K562 (cell line): ENCODE measurements around the gene ZBTB20. TPM values are rescaled to one million over a fixed set of nuclear protein-coding genes. Genes with fewer than 3 reads are reported as not detected.

ENCODE experiments used
- ATAC-seq: fragments of 200-7000 bp; cut with Tn5 transposase; 3 replicates; pipeline ENCODE4 v1.9.1; 2020; ENCODE audit warnings: moderate library complexity
- BruUV-seq: library from RNA; stranded (reverse); fragments of 400-500 nt; replicated peaks from 2 replicates; lab custom pipeline; 2021; lab: Mats Ljungman, UMichigan
- CTCF ChIA-PET: fragments of 300-600 bp; formaldehyde crosslinking; extraction: SDS; loops from one replicate; lab custom pipeline; 2021; ENCODE audit warnings: low intra/inter-chr PET ratio; lab: Yijun Ruan, JAX
- POLR2A ChIA-PET: fragments of 300-600, 350-650 bp; sonication (Branson Sonifier 250); formaldehyde crosslinking; extraction: SDS; loops from one replicate; lab custom pipeline; 2021; ENCODE audit warnings: antibody characterized with exemption, inconsistent platforms; lab: Yijun Ruan, JAX
- DNase-seq, 4 experiments: peaks; one replicate each; pipeline versions ENCODE4 v3.0.0 to v3.0.0-alpha.2; 2011 to 2018; ENCODE audit warnings: low spot score in 3 of 4, mixed read lengths in 3 of 4; ENCODE audit errors: extremely low read depth in 1 of 4
- FAIRE-seq: peaks from 2 replicates; lab custom pipeline; 2011; peaks lifted over from hg19 to GRCh38; lab: Jason Lieb, UNC
- H2AFZ ChIP-seq: 2 replicates; pipeline ENCODE4 v1.6.0; 2011; ENCODE audit warnings: low read depth, low read length, control low read depth, inconsistent platforms
- H3K27ac ChIP-seq: fragments of 200-600 bp; 3 replicates; pipeline ENCODE4 v1.8.0; 2011; ENCODE audit warnings: low read depth, mild to moderate bottlenecking, control low read depth, inconsistent platforms, low read length, moderate library complexity, mixed read lengths; ENCODE audit errors: extremely low read depth
- H3K27me3 ChIP-seq, 2 experiments: fragments of 300-600 bp in 1 of 2; 2 replicates in 1 of 2; 3 replicates in 1 of 2; pipeline versions ENCODE4 v1.6.0 to v1.8.0; 2011; ENCODE audit warnings: inconsistent platforms in 2 of 2, low read length in 2 of 2, mild to moderate bottlenecking in 1 of 2, mixed read lengths in 1 of 2, moderate library complexity in 1 of 2; ENCODE audit not compliant: control insufficient read depth in 2 of 2, insufficient read depth in 2 of 2
- H3K36me3 ChIP-seq: fragments of 300-600 bp; 3 replicates; pipeline ENCODE4 v1.8.0; 2011; ENCODE audit warnings: mild to moderate bottlenecking, low read length, inconsistent platforms; ENCODE audit not compliant: control insufficient read depth, insufficient read depth
- H3K4me1 ChIP-seq, 2 experiments: fragments of 200-600 bp in 1 of 2; replicated peaks in 1 of 2; 2 replicates in 1 of 2; 3 replicates in 1 of 2; pipeline versions ENCODE4 v1.5.1 to v1.8.0; 2011; ENCODE audit warnings: inconsistent platforms in 2 of 2, low read length in 2 of 2, mild to moderate bottlenecking in 1 of 2, mixed read lengths in 1 of 2, moderate library complexity in 1 of 2; ENCODE audit not compliant: control insufficient read depth in 2 of 2, insufficient read depth in 2 of 2
- H3K4me2 ChIP-seq: 2 replicates; pipeline ENCODE4 v1.6.1; 2011; ENCODE audit warnings: low read length, control low read depth, inconsistent platforms, mixed read lengths; ENCODE audit not compliant: insufficient read depth
- H3K4me3 ChIP-seq: fragments of 200-600 bp; sonication (generic), shearing (Covaris generic); 2 replicates; pipeline ENCODE4 v1.5.1; 2016; ENCODE audit warnings: control low read depth, inconsistent platforms
- H3K79me2 ChIP-seq: fragments of 200-600 bp; 3 replicates; pipeline ENCODE4 v1.8.0; 2011; ENCODE audit warnings: low read length, inconsistent platforms; ENCODE audit not compliant: control insufficient read depth, insufficient read depth
- H3K9ac ChIP-seq, 2 experiments: 2 replicates each; pipeline versions ENCODE4 v1.6.0 to v1.6.1; 2011; ENCODE audit warnings: low read depth in 2 of 2, low read length in 2 of 2, control low read depth in 1 of 2, inconsistent platforms in 1 of 2, mild to moderate bottlenecking in 1 of 2, mixed read lengths in 1 of 2; ENCODE audit not compliant: insufficient read depth in 1 of 2
- H3K9me1 ChIP-seq: one replicate; pipeline ENCODE4 v1.6.0; 2011; ENCODE audit warnings: inconsistent platforms, mild to moderate bottlenecking, low read length, moderate library complexity; ENCODE audit not compliant: control insufficient read depth, insufficient read depth
- H3K9me3 ChIP-seq: replicated peaks from 2 replicates; pipeline ENCODE4 v1.5.1; 2011; ENCODE audit warnings: low read depth, low read length, inconsistent platforms; ENCODE audit not compliant: control insufficient read depth, insufficient read depth
- H4K20me1 ChIP-seq: replicated peaks from 2 replicates; pipeline ENCODE4 v1.6.1; 2011; ENCODE audit warnings: low read length, inconsistent platforms, mixed read lengths; ENCODE audit not compliant: control insufficient read depth, insufficient read depth
- CHCHD3 ChIP-seq: fragments of 250-450 bp; sonication (Bioruptor Pico); IDR thresholded peaks from 2 replicates; pipeline ENCODE4 v2.1.2; 2022; ENCODE audit warnings: mild to moderate bottlenecking
- MCM2 ChIP-seq: fragments of 450-650 bp; IDR thresholded peaks from 2 replicates; pipeline ENCODE4 v1.6.1; 2017; ENCODE audit warnings: low read depth, mild to moderate bottlenecking
- SNRNP70 ChIP-seq: fragments of 200-400 bp; formaldehyde crosslinking; optimal IDR thresholded peaks from 2 replicates; pipeline ENCODE3; 2017; ENCODE audit warnings: low read depth, low read length
- TAF1 ChIP-seq: IDR thresholded peaks from 2 replicates; pipeline ENCODE4 v1.6.1; 2011; ENCODE audit warnings: mild to moderate bottlenecking, low read length, moderate library complexity; ENCODE audit not compliant: insufficient read depth, control insufficient read depth, severe bottlenecking; ENCODE audit errors: extremely low read depth
- ZNF695 ChIP-seq: fragments of 450-650 bp; formaldehyde crosslinking; IDR thresholded peaks from 2 replicates; pipeline ENCODE4 v1.4.0; 2020; ENCODE audit warnings: mild to moderate bottlenecking, moderate library complexity
- ZNF766 ChIP-seq: fragments of 200-800 bp; sonication (Bioruptor generic); conservative IDR thresholded peaks from 2 replicates; pipeline ENCODE4 v1.6.1; 2016; ENCODE audit warnings: missing genetic modification characterization, missing compliant biosample characterization
- ZNF830 ChIP-seq: fragments of 250-450 bp; sonication (Bioruptor Pico); IDR thresholded peaks from 2 replicates; pipeline ENCODE4 v1.5.0; 2021; ENCODE audit warnings: mild to moderate bottlenecking
- WGBS: fragments of 100-300 bp; shearing (Covaris generic); methylation state at CpG from one replicate; pipeline ENCODE4 v1.1.6; 2016; ENCODE audit warnings: low coverage, mixed read lengths; ENCODE audit not compliant: insufficient coverage; ENCODE audit errors: missing lambda C conversion rate; 5-methylcytosine and 5-hydroxymethylcytosine counted together
- in situ Hi-C: fragments of 300-500 bp; cut with MboI; formaldehyde crosslinking; loops from 4 replicates; pipeline ENCODE4 v1.15.0; 2018; ENCODE audit warnings: inconsistent platforms, mixed read lengths
- intact Hi-C: fragments of 100-400 bp; cut with micrococcal nuclease; formaldehyde crosslinking; loops from 2 replicates; pipeline ENCODE4 v1.14.2; 2022
- polyA plus RNA-seq, 8 experiments: library from polyadenylated mRNA; depleted of rRNA in 4 of 8; stranded (reverse) in 5 of 8; unstranded in 3 of 8; fragments of >200 nt; fragmentation: Nextera tagmentation in 2 of 8; fragmentation: Illumina TruSeq in 1 of 8; extraction: Ambion mirVana in 2 of 8; extraction: Trizol in 1 of 8; gene quantifications; 2 replicates each; pipeline versions ENCODE4 v1.2.1 to v1.2.3, GENCODE V29; 2011 to 2014; ENCODE audit warnings: inconsistent platforms in 1 of 8, missing spikeins in 1 of 8
- total RNA-seq, 7 experiments: library from RNA; depleted of rRNA in 6 of 7; stranded (reverse); fragments of >200 nt in 6 of 7; fragmentation: Illumina TruSeq in 2 of 7; extraction: Trizol in 2 of 7; gene quantifications; 2 replicates each; pipeline versions ENCODE4 v1.2.1 to v1.2.3, GENCODE V29; 2011 to 2021; ENCODE audit warnings: low replicate concordance in 1 of 7
- TF ChIP-seq, protein P1 (sequence below), 2 experiments: fragments of 450-650 bp; conservative IDR thresholded peaks; 2 replicates each; pipeline ENCODE4 v1.6.1; 2017; ENCODE audit warnings: mild to moderate bottlenecking in 2 of 2, moderate library complexity in 2 of 2
- TF ChIP-seq, protein P2 (sequence below), 2 experiments: fragments of 150-350 bp in 1 of 2; IDR thresholded peaks; 2 replicates each; pipeline ENCODE4 v1.6.1; 2012 to 2016; ENCODE audit warnings: low read depth in 2 of 2, low read length in 2 of 2, mild to moderate bottlenecking in 1 of 2, moderate library complexity in 1 of 2
- TF ChIP-seq, protein P3 (sequence below): fragments of 200-800 bp; sonication (Bioruptor generic); IDR thresholded peaks from 2 replicates; pipeline ENCODE4 v1.6.1; 2017; ENCODE audit warnings: missing genetic modification characterization, missing compliant biosample characterization
- TF ChIP-seq, protein P4 (sequence below): sonication (generic); IDR thresholded peaks from 2 replicates; pipeline ENCODE4 v1.6.1; 2016

The ZBTB20 gene
- total and polyA plus RNA-seq, 9 of the 15 experiments (the other 6 are each of a cell fraction or from before 2014, with no cell fraction given), result 0.17 to 1.7 (median 0.45) TPM

DNA sequence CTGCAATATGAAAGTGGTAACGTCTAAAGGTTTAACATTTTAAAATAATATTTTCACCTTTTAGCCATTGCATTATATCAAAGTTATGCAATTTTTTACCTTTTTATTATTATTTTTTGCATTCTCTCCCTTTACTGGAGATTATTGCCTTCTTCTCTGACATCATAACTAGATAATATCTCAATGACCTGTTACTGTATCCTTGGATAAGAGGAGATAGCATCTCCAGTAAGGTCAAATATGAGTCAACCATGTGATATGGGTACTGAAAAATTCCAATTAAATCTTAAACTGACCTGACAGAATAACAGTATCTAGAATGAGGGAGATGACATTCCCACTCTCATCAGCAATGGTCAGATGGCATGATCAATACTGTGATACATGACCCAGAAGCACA is 108.3 kb downstream of the ZBTB20 start:
- FAIRE-seq (no peak), ATAC-seq (no peak), DNase-seq (no peak)
- in situ Hi-C loops, result no loop called here
- 8% methylated on average over 1 of the region's 1 CpG for WGBS
- no peak overlapping the region for H2AFZ ChIP-seq
- intact Hi-C loops, result no loop called here
- H3K36me3 ChIP-seq, result no peaks in the 10 kb centered on the region
- no peaks in the 10 kb centered on the region for H3K4me1 ChIP-seq
- H3K79me2 ChIP-seq, result no peaks in the 10 kb centered on the region
- CTCF ChIA-PET, result no interaction called here
- no peak overlapping the region for H3K9ac ChIP-seq
- H3K4me3 ChIP-seq, result no peak overlapping the region
- no TSS peak for BruUV-seq
- no peaks in the 10 kb centered on the region for H3K9me1 ChIP-seq
- no peaks in the 10 kb centered on the region for H4K20me1 ChIP-seq
- POLR2A ChIA-PET, result no interaction called here
- H3K27me3 ChIP-seq, result no peaks in the 10 kb centered on the region
- no peaks in the 10 kb centered on the region for H3K9me3 ChIP-seq
- H3K4me2 ChIP-seq, result no peak overlapping the region
- no peak overlapping the region for H3K27ac ChIP-seq
- TF ChIP-seq SNRNP70 (no peak), CHCHD3 (CRISPR knock-in tag) (no peak), MCM2 (no peak), TAF1 (no peak), ZNF695 (CRISPR knock-in tag) (no peak), ZNF766 (CRISPR knock-in tag) (no peak), ZNF830 (CRISPR knock-in tag) (no peak)
- TF ChIP-seq, protein P1, sequence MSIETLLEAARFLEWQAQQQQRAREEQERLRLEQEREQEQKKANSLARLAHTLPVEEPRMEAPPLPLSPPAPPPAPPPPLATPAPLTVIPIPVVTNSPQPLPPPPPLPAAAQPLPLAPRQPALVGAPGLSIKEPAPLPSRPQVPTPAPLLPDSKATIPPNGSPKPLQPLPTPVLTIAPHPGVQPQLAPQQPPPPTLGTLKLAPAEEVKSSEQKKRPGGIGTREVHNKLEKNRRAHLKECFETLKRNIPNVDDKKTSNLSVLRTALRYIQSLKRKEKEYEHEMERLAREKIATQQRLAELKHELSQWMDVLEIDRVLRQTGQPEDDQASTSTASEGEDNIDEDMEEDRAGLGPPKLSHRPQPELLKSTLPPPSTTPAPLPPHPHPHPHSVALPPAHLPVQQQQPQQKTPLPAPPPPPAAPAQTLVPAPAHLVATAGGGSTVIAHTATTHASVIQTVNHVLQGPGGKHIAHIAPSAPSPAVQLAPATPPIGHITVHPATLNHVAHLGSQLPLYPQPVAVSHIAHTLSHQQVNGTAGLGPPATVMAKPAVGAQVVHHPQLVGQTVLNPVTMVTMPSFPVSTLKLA (conservative IDR thresholded peaks at IDR 0.05), result no peak
- TF ChIP-seq, protein P2, sequence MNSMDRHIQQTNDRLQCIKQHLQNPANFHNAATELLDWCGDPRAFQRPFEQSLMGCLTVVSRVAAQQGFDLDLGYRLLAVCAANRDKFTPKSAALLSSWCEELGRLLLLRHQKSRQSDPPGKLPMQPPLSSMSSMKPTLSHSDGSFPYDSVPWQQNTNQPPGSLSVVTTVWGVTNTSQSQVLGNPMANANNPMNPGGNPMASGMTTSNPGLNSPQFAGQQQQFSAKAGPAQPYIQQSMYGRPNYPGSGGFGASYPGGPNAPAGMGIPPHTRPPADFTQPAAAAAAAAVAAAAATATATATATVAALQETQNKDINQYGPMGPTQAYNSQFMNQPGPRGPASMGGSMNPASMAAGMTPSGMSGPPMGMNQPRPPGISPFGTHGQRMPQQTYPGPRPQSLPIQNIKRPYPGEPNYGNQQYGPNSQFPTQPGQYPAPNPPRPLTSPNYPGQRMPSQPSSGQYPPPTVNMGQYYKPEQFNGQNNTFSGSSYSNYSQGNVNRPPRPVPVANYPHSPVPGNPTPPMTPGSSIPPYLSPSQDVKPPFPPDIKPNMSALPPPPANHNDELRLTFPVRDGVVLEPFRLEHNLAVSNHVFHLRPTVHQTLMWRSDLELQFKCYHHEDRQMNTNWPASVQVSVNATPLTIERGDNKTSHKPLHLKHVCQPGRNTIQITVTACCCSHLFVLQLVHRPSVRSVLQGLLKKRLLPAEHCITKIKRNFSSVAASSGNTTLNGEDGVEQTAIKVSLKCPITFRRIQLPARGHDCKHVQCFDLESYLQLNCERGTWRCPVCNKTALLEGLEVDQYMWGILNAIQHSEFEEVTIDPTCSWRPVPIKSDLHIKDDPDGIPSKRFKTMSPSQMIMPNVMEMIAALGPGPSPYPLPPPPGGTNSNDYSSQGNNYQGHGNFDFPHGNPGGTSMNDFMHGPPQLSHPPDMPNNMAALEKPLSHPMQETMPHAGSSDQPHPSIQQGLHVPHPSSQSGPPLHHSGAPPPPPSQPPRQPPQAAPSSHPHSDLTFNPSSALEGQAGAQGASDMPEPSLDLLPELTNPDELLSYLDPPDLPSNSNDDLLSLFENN (IDR thresholded peaks at IDR 0.05; ENCODE audit: low read depth in 2 of 2, low read length in 2 of 2), result no peak
- TF ChIP-seq, protein P3, sequence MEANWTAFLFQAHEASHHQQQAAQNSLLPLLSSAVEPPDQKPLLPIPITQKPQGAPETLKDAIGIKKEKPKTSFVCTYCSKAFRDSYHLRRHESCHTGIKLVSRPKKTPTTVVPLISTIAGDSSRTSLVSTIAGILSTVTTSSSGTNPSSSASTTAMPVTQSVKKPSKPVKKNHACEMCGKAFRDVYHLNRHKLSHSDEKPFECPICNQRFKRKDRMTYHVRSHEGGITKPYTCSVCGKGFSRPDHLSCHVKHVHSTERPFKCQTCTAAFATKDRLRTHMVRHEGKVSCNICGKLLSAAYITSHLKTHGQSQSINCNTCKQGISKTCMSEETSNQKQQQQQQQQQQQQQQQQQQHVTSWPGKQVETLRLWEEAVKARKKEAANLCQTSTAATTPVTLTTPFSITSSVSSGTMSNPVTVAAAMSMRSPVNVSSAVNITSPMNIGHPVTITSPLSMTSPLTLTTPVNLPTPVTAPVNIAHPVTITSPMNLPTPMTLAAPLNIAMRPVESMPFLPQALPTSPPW (CRISPR knock-in tag), result no peak
- TF ChIP-seq, protein P4, sequence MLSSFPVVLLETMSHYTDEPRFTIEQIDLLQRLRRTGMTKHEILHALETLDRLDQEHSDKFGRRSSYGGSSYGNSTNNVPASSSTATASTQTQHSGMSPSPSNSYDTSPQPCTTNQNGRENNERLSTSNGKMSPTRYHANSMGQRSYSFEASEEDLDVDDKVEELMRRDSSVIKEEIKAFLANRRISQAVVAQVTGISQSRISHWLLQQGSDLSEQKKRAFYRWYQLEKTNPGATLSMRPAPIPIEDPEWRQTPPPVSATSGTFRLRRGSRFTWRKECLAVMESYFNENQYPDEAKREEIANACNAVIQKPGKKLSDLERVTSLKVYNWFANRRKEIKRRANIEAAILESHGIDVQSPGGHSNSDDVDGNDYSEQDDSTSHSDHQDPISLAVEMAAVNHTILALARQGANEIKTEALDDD, result no peak
